CD1c-positive myeloid dendritic cell (primary cell): ENCODE data around the gene IGF1R.

Experiments used
- DNase-seq: peaks from one replicate; pipeline ENCODE4 v3.0.0-alpha.2; 2016; ENCODE audit errors: extremely low spot score

Gene IGF1R

DNA sequence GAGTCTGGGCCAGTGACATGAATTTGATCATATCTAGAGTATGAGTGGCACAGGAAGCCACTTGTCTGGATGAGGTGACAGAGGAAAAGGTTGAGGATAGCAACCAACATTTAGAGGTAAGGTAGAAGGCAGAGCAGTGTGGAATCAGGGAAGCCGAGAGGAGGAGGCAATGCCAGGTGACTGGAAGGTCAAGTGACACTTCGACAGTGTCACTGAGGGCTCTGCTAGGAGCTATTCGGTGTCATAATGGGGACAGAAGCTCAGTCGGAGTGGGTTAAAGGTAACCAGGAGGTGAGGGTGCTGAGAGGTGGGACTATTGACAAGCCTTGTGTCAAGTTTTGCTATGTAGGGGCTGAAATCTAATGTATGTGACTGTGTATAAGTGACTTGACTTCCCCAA, 56.7 kb downstream of the IGF1R start:
- DNase-seq, result no peak

DNA sequence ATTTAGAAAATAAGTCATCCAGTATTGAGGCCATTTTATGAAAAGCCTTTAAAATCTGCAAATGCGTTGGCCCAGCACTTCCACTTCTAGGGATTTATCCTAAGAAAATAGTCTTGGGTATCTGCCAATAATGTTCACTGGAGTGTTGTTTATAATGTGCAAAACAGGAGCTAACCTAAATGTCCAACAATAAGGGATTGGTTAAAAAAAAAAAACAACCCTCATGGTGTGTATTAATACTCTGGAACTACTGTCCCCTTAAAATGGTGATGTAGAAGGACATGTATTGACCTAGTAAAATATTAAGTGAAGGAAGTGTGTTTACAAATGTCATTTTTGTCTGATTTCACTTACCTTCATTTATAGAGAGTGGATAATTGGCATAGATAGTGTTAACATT, 58.0 kb downstream of the IGF1R start:
- DNase-seq, result no peak

DNA sequence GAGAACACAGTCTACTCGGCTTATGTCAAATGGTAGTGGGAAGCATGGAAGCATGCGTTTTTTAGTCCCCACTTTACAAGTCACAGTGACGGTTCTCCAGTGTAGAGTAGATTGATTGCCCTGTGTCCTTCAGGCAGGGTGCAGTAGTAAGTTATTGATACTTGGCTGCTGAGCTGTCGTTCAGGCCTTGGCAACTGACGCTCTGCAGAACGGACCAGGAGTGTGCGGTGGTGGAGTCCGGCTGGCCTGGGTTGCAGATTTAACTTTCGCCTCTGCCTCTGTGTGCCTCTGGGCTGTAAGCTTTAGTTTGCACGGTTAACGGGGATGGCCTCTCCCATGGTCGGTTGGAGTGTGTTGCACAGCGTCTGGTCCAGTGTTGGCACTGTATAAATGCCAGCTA, 58.6 kb downstream of the IGF1R start:
- no peak for DNase-seq

DNA sequence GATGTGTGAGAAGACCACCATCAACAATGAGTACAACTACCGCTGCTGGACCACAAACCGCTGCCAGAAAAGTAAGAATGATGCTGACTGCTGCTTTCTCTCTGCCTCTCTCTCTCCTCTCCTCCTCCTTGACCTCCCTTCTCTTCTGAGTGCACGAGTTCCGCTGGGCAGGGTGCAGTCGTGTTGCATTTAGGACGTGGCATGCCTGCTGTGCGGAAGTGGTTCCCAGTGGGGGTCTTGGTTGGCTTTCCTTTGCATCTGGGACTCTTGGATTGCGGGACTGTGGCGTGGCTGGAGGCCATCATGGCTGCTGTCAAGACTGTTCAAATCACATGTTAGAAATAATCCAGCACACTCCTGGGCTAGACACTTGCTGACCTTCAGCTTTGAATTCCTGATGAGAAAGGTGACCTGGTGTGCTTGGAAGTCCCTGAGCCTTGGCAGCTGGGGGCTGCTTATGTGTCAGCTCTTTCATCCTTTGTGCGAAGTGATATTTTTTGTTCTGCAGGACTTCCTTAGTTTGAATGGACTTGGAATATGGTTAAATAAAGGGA, 59.8 kb downstream of the IGF1R start:
- DNase-seq, result no peak

DNA sequence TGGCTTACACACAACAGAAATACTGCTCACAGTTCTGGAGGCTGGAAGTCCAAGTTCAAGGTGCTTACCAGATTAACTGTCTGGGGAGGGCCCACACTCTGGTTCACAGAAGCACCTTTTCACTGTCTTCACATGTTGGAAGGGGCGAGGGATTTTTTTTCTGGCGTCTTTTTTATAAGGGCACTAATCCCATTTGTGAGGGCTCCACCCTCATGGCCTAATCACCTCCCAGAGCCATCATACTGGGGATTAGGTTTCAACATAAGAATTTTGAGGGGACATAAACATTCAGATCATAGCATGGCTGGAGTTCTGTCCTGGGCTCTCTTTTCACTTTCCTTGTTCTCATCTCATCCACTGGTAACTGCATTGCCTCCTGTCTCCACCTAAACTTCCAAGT, 63.5 kb downstream of the IGF1R start:
- no peak for DNase-seq

DNA sequence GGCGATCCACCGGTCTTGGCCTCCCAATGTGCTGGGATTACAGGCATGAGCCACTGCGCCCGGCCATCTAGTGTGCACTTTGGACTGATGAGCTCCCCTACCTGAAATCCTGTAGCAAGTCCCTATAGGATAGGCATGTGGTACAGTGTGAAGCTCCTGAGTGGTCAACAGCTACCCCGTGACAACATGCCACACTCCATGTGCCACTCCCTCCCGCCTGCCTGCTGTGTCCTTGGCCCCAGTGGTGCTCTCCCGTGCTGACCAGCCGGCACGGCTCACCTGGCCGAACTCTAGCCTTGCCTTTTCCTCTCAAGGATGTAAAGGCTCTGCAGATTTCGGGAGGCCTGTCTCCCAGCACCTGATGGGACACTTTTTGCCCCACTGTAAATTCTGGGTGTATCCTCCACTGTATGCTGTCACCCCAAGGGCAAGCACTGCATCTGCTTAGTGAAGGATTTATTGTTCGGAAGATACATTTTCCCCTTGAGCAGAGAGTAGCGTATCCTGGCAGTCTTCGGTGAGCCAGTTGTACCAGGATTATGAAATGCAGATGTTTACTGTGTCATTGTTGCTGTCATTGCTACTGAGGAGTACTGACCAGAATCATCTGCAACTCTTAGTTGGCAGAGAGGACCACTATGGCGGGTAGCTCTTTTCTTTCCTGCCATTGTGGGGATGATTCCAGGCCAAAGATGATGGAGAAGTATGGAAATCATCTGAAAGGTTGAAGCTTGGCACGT, 64.7 kb downstream of the IGF1R start:
- DNase-seq, result no peak

DNA sequence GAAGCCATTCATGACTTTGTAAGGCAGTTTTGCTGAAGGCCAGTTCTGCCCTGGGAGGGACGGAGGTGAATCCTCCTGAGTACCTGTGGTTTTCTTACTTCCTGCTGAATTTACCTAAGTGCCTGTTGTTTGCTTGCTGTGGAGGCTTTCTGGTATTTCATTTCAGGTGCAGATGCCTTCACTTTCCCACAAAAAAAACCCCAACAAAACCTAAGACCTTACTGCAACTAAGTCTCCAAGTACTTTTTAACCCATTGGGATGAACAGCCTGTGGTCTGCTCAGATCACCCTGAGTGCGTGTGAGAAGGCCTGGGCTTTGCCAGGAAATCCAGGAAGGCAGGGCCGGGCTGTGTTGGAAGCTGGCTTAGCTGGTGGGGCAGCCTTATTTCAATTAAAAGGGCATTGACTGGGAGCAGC, 65.3 kb downstream of the IGF1R start:
- no peak for DNase-seq

DNA sequence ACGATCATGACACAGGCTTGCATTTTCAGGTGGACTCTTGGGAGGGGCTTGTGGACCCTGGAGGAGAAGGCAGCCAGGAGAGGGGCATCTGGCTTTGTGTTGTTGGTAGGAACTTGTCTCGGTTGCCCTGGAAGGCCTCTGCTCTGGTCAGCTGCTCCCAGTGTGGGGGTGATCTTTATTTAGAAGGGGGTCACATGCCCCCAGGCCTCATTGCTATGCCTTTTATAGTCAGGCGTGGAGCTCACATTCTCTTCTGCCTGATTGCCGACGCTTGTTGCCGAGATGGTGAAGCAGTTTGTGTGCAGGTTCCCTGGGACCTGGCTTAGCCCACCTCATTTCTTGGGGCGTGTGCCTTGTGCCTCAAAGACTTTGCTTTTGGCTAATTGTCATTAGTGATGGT, 66.6 kb downstream of the IGF1R start:
- no peak for DNase-seq

DNA sequence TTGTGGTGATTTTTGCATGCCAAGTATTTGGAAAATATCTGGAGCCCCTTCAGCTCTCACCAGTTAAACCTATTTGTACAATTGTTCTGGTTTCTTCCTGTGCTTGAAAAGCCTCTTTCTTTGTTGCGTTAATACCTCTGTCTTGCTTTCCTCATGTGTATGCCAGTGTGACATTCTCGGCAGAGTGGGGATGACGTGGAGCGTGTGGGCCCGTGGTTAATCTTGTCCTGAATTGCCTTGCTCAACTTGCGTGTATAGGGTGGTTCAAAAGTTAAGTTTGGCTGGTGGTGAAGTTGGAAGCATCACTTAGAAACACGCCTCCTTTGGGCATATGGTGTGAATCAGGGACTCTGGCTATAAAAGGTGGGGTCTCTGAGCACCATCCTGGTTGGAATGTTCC, 67.1 kb downstream of the IGF1R start:
- no peak for DNase-seq

DNA sequence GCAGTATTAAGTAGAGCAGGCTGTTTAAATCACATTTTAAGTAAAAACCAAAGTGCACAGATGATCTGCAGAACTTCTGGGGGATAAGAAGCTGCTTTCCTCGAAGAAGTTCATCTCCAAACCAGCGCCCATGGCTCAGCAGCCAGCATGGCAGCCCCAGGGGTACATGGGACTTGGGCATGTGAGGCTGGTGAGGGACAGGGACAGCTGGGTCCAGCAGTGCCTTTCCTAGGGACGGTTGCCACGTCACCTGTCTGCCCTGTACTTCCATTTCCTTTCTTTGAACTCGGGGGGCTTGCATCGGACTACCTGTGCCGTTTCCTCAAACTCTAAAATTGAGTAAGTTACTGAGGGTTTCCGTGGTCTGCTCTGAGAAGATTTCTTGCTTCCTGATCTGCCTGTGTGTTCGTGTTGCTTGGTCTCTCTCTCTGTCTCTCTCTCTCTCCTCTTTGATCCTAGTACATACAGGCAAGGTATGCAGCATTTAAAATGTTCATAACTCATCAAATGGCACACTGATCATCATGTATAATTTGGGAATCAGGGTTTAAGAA, 67.6 kb downstream of the IGF1R start:
- DNase-seq, result no peak

DNA sequence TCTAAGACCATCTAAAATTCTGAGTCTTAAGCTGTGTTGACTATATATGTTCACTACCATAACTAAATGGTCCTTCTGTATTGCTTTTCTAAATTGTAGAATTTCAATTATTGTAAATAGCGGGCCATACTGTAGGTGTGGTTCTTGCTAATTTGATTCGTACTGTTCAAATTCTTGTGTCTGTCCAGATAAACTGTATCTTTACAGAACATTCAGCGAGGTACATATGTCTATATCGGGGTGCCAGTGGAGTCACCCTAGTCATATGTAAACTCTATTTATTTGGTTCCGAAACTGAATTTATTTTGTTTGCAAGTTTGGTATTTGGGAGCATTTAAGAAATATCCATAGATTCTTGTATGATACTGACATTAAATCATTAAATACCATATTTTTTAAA, 69.0 kb downstream of the IGF1R start:
- DNase-seq, result no peak

DNA sequence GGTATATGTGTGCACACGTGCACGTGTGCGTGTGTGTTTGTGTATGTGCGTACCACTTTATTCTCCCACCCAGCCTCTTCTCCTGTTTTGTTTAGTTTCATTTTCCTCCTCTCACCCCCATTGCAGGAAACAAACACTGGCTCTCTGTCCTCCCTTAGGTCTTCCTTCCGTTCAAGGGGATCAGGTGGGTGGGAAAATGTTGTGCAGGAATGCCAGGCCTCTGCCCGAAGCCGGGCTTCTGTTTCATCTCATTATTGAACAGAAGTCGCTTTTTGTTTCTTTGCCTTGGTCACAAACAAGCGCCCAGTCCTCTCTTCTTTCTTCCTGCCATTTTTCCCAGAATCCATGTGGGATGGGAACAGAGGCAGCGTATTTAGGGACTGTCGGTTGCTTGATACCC, 69.6 kb downstream of the IGF1R start:
- DNase-seq, result no peak

DNA sequence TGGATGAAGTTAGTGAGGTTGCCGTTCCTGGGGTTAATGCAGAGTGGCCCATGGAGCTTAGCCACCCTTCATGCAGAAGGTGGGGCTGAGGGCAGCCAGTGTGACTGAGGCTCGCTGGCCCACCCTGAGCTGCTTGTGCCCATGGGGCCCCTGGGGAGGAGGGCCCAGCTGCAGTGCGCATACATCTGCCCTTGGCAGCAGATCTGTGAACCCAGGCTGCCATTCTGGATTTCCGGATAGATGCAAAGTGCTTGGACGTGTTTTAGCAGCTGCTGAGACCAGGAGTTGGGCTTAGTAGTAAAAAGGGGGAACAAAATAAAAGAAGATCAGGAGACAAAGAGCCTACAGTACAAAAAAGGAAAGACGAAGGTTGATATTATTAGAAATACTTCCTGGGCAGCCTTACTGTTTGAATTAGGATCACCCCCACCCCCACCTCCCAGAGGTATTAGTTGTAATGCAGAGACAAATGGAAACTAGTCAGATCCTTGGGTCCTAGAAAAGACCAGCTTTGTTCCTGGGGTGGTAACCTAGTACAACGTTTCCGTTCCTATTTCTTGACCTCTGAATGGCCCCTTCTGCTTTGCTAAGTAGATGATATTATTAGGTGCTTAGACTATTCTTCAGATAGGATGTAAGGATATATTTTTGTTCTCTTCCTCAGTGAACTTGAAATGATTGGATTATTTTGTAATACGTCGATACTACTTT, 70.2 kb downstream of the IGF1R start:
- no peak for DNase-seq

DNA sequence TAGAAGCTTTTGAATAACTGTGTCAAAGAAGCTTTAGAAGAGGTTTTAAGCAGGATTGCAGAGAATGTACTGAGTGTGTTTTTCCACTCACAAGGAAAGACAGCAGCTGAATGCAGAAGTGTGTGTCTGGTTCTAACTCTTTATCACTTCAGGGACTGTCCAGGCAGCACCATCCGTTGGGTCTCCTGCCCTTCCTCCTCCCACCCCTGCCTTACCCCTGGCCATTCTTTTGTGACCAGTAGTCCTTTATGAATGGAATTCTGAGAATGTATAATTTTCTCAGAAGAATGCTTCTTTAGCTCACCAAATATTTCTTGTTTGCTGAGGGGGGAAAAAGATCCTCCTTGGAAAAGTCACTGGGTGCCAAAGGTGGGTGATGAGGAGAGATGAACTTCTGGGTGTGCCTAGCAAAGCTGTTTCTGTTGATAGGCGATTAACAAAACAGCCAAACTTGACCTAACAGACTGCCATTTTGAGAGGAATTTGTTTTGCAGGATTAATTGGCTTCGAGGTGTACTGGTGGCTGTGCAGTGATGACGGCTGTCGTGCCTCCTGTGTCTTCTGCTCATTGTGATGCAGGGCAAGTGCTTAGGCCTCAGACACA, 70.9 kb downstream of the IGF1R start:
- DNase-seq, result no peak

DNA sequence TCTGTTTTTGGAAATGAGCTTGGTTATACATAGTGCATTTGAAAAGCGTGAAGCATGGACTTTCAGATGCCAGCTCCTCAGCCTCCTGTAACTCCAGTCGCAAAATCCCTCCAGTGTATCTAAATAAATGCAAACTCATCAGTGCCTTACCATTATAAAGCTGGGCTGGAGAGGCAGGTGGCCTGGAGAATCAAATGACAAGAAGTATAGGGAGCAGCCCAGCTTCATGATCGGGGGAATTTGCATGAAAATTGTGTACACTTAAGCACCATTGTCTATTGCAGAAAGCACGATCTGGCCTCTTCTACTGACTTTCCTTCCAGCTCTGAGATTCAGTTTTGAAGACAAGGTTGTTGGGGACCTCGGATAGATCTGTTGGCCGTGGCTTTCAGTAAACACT, 71.7 kb downstream of the IGF1R start:
- no peak for DNase-seq

DNA sequence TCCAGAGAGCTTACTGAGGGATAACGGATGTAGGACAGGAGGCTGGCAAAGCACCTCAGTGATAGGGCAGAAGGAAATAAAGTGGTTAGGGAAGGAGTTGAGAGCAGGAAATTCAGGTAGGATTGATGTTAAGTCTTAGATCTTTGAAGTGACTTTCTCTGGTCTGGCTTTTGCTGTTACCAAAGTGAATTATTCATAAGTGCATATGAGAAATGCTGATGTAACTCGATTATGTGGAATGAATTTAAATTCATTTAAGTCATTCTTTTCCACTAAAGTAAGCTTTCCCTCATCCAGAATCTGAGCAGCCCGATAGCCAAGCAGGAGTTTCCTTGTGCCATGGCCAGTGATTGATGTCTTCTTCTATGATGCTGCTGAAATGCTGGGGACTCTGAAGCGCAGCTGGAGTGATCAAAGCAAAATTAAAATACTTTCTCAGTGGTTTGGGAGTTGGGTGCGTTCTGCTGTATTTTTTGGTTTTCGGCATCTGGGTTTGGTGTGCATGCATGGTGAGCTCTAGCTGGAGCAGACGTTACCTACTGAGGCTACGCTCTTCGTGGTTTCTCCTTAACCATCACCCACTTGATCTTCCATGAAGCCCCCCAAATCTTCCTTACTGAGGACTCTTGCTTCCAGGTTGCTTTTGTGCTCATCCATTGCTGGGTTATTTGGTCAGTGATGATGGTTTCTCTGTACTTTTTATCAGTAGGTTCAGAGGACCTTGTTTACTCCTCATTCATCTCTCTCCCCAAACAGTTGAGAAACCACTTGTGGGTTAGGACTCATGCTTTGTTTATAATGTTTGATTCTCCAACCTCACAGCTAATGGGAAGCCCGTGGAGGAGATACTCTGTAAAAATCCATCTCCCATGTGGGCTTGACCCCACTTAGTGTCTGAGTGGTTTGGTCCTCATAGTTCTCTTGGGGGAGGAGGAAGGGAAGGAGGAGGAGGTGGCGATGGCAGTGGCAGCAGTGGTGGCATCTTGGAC, 72.5 kb downstream of the IGF1R start:
- no peak for DNase-seq

DNA sequence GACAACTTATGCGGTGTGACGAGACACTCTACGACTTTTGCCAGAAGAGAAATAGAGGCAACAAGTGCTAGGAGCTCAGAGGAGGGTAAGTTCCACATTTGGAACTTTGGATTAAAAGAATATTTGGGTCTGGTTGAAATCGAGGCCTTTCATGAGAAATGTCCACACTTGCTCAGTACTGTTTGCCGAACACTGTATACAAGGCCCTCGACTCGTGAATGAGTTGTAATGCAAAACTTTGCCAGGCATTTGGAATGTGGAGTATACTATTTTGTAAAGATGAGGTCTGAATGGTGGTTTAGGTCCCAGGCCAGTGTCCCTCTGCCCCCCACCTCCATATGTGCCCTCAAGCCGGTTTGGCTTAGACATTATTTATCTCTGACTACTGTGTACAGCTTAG, 73.9 kb downstream of the IGF1R start:
- DNase-seq, result no peak

DNA sequence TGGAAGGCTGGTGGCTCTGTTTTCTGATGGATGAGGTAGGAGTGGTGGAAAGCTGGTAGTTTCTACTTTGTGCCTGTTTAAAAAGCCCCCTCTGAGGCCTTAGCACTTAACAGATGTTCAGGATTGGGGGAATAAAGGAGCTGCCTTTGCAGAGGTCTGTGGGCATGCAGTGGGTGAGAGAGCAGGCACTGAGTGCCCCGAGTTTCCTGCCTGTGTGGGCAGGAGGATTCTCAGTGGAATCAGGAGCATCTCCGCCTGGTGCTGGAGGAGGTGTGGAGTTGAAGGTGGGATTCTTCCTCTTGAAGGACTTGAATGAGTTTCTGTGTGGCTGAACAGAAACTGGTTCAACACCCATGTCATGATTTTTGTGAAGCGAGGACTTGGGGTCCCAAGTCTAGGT, 74.3 kb downstream of the IGF1R start:
- no peak for DNase-seq

DNA sequence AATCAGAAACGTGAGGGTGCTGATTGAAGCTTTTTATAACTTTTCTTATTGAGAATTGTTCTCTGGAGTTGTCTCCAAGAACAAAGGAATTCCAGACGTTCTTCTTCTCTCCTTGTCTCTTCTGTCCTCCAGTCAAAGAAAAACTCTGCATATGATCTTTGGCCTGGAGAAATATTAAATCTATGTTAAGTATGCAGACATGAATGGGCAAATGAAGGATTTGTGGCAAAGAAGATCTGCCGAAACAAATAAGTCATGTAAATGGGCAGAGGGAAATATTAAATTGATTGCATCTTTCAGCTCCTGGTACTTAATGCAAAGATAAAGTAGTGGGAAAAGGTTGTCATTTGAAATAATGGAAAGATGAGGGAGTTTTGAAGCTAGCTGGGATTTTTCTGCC, 74.9 kb downstream of the IGF1R start:
- DNase-seq, result no peak

DNA sequence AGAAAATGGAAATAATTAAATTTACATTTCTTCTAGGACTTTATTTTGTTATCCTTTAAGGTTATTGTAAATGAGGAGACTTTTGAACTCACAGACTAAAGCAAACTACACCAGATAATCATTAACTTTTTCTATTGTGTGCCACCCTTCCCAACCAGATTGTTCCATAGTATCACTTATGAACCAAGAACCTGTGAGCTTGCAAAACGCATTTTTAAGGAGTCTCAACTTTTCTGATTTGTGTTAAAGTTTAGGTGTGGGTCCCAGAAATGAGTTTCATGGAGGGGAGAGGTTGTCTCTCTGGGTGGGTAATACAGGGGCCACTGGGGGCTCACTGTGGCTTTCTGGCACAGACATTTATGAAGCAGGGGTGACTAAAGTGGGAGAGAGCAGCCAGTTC, 75.7 kb downstream of the IGF1R start:
- DNase-seq, result no peak

DNA sequence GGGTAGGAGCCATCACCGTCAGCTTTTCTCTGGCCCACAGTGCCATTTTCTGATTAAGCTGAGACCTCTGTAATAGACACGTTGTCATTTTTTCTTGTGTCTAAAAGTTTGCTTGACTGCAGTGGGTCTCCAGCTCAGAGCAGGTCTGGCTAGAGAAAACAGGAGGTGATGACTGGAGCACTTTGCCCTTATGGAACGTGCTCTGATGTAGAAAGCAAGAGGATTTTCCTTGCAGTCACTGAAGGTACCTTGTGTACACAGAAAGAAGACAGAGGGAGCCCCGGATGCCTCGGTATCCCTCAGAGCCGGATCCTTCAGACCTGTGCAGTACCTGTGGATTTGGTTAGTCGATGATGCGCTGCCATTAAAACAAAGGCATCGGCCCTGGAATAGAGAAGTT, 76.2 kb downstream of the IGF1R start:
- no peak for DNase-seq
